ENCODE measurements around the gene DMRT1. TPM values are rescaled to one million over a fixed set of nuclear protein-coding genes. Genes with fewer than 3 reads are reported as not detected.

Gene DMRT1
- total RNA-seq, 1 experiment from 2014 or later: 0.47 TPM

DNA sequence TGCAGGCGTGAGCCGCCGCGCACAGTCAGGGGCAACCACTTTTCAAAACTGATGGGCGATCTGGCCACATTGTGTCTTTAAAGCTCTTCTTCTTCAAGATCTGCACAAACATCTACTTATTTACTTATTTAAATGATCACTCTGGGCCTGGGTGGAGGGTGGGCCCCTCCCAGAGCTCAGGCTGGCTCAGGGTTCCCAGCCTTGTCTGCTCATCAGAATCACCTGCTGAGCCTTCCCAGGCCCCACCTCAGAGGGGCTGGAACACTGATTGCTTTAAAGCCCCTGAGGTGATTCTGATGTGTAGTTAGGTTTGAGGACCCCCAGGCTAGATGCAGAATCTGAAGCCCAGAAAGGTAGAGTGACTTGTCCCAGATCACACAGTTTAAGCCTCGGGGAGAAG, 45.6 kb upstream of the DMRT1 start (continued):
- TF ChIP-seq ZBTB33 (IDR thresholded peaks at IDR 0.05; ENCODE audit: extremely low read depth, insufficient replicate concordance, low read length) (no peak), RAD21 (IDR thresholded peaks at IDR 0.05; ENCODE audit: low read depth) (no peak), ELF1 (IDR thresholded peaks at IDR 0.05; ENCODE audit: borderline replicate concordance, low read depth) (no peak)

GRCh38 chr9:800591-801150, 40.8 kb upstream of the DMRT1 start:
- H3K4me3 ChIP-seq (replicated peaks in 1 of 2; ENCODE audit: low read depth in 1 of 2, low read length in 2 of 2): no peak overlapping the region
- no peaks in the 10 kb centered on the region for H4K20me1 ChIP-seq (ENCODE audit: insufficient read depth)
- ATAC-seq (no peak), DNase-seq (ENCODE audit: low read depth, low spot score) (no peak)
- H3K79me2 ChIP-seq (ENCODE audit: insufficient read depth, low read length): no peaks in the 10 kb centered on the region
- no peaks in the 10 kb centered on the region for H3K9me3 ChIP-seq (ENCODE audit: control insufficient read depth in 1 of 2, insufficient read depth in 1 of 2, low read depth in 1 of 2, low read length in 2 of 2)
- no peaks in the 10 kb centered on the region for H3K36me3 ChIP-seq (ENCODE audit: control insufficient read depth in 1 of 2, insufficient read depth in 2 of 2, low read length in 2 of 2)
- intact Hi-C loops (cut with micrococcal nuclease): no loop called here
- TF ChIP-seq SIN3A (IDR thresholded peaks at IDR 0.05; ENCODE audit: low read depth) (no peak), TCF7L2 (IDR thresholded peaks at IDR 0.05; ENCODE audit: borderline replicate concordance, extremely low read depth, insufficient read depth, insufficient read length) (no peak), EZH2phosphoT487 (IDR thresholded peaks at IDR 0.05; ENCODE audit: borderline replicate concordance) (no peak), ZNF274 (IDR thresholded peaks at IDR 0.05; ENCODE audit: low read depth, low read length) (no peak)
- TF ChIP-seq, protein P1, sequence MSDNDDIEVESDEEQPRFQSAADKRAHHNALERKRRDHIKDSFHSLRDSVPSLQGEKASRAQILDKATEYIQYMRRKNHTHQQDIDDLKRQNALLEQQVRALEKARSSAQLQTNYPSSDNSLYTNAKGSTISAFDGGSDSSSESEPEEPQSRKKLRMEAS (IDR thresholded peaks at IDR 0.05): no peak
- TF ChIP-seq, protein P2, sequence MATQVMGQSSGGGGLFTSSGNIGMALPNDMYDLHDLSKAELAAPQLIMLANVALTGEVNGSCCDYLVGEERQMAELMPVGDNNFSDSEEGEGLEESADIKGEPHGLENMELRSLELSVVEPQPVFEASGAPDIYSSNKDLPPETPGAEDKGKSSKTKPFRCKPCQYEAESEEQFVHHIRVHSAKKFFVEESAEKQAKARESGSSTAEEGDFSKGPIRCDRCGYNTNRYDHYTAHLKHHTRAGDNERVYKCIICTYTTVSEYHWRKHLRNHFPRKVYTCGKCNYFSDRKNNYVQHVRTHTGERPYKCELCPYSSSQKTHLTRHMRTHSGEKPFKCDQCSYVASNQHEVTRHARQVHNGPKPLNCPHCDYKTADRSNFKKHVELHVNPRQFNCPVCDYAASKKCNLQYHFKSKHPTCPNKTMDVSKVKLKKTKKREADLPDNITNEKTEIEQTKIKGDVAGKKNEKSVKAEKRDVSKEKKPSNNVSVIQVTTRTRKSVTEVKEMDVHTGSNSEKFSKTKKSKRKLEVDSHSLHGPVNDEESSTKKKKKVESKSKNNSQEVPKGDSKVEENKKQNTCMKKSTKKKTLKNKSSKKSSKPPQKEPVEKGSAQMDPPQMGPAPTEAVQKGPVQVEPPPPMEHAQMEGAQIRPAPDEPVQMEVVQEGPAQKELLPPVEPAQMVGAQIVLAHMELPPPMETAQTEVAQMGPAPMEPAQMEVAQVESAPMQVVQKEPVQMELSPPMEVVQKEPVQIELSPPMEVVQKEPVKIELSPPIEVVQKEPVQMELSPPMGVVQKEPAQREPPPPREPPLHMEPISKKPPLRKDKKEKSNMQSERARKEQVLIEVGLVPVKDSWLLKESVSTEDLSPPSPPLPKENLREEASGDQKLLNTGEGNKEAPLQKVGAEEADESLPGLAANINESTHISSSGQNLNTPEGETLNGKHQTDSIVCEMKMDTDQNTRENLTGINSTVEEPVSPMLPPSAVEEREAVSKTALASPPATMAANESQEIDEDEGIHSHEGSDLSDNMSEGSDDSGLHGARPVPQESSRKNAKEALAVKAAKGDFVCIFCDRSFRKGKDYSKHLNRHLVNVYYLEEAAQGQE (IDR thresholded peaks at IDR 0.05; ENCODE audit: low read depth): no peak
- H3K4me1 ChIP-seq (ENCODE audit: control insufficient read depth in 1 of 2, insufficient read depth in 2 of 2, low read length in 2 of 2): no peaks in the 10 kb centered on the region
- RAD21 ChIA-PET (ENCODE audit: low non-redundant PET in 1 of 2, low total read pairs in 2 of 2, uncharacterized antibody in 2 of 2, unreplicated experiment in 2 of 2): no interaction called here
- H3K27ac ChIP-seq (ENCODE audit: low read depth, low read length): no peak overlapping the region
- H2AFZ ChIP-seq (ENCODE audit: low read depth, low read length, poor library complexity, severe bottlenecking): no peak overlapping the region
- no TSS peak for BruUV-seq (replicated peaks)
- CTCF ChIA-PET: no interaction called here
- POLR2A ChIA-PET: no interaction called here
- H3K9me2 ChIP-seq (ENCODE audit: insufficient read depth): no peaks in the 10 kb centered on the region
- no peak overlapping the region for H3K9ac ChIP-seq (ENCODE audit: low read length)
- H3K27me3 ChIP-seq (ENCODE audit: insufficient read depth, low read length): no peaks in the 10 kb centered on the region
- no peak overlapping the region for H3K4me2 ChIP-seq (ENCODE audit: low read length)
